ELR (cell line): Measurements from ENCODE around the gene TUBG1.
"Not testable (repeated sequence)": the region's sequence is repeated elsewhere in the genome, so short reads cannot be mapped to it uniquely, and the experiment has no call there.

Source experiments
- DNase-seq: peaks from one replicate; pipeline ENCODE4 v3.0.0-alpha.2; 2015; ENCODE audit warnings: low read depth

Gene TUBG1

GRCh38 chr17:42579794-42580551 lies 29.5 kb upstream of the TUBG1 start:
- DNase-seq: no peak

DNA sequence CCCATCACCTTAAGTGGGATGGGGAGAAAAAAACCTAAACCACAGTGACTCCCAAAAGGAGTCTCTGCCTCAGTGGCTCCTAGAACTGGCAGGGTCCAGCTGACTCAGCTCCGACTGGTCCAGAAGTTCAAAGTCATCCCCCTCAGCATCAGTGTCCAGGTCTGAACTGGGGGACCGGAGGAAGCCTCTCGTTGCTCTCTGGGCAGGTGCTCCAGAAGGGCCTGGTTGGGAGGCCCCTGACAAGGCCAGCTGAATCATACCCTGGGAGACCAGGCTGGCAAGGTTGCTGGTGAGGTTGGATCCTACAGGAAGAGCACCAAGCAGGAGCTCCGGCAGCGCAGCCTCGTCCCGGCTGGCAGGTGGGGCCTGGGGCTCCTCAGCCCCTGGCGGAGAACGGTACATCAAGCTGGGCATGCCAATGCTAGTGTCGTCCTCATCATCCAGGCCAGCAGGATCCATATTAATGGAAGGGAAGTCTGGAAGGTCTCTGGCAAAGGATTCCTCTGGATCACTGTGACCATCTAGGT lies 27.7 kb upstream of the TUBG1 start:
- no peak for DNase-seq

DNA sequence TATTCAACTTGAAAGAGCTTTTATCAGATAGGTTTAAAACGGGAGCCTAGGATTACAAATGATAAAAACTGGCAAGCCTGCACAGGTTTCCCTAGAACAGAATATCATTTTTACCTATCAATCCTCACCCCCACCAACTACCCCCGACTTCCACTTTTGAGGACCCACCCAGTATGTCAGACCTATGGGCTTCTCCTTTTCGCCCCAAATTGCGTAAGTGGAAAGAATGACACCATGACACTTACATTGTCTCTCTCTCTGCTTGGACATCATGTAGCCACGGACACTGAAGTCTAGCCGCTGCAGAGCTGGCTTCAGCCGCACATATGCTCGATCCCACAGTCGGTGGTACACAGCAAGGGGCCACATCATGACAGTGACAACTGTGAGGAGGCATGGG lies 24.6 kb upstream of the TUBG1 start:
- DNase-seq: no peak

GRCh38 chr17:42585353-42585752 lies 24.1 kb upstream of the TUBG1 start:
- DNase-seq: no peak

DNA sequence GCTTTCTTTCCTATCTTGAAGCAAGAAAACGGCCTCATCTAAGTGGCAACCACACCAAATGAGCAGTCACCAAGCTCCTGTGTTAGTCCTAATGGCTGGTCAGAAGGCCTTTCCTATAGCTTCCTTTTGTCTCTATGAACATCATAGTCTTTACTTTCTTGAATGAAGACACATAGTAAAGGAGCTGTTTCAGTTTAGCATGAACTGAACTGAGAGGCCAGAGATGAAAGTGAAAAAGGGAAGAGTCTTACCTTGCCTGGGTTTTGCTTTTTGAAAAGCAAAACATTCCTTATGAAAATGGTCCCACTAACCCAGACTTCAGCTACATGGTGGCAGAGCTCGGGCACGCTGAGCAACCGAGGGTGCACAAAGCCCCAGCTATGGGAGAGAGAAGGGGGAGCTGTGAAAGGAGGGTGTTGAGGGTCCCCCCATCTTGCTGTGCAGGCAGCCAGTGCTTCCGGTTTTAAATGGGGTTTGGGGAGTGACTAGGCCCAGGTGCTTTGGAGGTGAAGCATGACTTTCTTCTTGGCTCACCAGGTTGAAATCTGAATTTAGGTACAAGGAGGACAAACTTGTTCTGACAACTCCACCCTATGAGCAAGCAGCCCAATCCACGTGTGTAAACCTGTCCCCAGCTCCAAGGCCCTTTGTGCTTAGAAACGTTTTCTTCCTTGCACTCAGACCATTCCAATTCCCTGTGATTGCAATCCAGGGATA lies 22.8 kb upstream of the TUBG1 start:
- no peak for DNase-seq

GRCh38 chr17:42590886-42591285 lies 18.6 kb upstream of the TUBG1 start:
- DNase-seq: no peak

DNA sequence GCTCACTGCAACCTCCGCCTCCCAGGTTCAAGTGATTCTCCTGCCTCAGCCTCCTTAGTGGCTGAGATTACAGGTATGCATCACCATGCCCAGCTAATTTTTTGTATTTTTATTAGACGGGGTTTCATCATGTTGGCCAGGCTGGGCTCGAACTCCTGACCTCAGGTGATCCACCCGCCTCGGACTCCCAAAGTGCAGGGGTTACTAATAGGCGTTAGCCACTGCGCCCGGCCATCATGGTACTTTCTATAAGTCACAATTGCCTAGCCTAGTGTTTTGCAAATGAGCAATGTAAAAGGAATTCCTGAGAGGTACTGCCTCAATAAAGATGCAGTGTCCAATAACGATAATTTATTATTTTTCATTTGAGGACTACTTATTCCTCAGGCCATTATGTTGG lies 18.1 kb upstream of the TUBG1 start:
- no peak for DNase-seq

- no peak for DNase-seq
Observed at GRCh38 chr17:42596386-42596785, 13.1 kb upstream of the TUBG1 start.

GRCh38 chr17:42598905-42599304 lies 10.6 kb upstream of the TUBG1 start:
- no peak for DNase-seq

DNA sequence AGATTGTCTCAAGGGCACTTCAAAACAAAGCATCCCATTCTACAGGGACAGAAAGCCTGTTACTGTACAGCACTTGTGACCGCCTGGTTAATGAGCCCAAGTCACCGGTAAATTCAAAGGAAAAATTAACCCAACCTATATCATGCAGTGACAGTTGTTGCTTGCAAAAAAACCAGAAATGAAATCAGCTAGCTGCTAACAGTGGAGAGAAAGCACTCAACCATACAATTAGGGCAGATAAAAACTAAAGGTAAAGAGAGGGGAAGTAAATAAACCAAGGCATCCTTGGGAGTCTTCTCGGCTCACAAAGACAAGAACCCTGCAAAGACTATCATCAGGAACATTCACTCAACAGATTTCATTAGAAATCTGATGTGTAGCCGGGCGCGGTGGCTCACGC lies 6.2 kb upstream of the TUBG1 start:
- DNase-seq: no peak

DNA sequence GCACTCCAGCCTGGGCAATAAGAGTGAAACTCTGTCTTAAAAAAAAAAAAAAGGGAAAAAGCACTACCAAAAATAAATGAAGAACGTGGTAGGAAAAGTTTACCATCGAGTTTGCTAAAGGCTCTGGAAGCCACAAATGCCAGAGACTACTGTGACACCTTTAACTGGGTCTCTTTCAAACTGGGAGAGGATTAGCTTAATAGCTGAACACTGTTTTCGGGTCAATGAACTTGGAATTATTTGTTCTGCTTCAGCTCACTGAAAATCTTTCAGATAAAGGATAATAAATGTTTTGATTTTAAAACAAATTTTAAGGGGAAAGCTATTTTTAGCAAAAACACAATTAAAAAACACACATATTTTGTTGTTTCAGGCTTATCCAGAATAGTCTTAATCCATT lies 1.7 kb upstream of the TUBG1 start:
- no peak for DNase-seq

GRCh38 chr17:42608305-42609181 lies 940 bp upstream of the TUBG1 start:
- DNase-seq: peak; percentile 36

DNA sequence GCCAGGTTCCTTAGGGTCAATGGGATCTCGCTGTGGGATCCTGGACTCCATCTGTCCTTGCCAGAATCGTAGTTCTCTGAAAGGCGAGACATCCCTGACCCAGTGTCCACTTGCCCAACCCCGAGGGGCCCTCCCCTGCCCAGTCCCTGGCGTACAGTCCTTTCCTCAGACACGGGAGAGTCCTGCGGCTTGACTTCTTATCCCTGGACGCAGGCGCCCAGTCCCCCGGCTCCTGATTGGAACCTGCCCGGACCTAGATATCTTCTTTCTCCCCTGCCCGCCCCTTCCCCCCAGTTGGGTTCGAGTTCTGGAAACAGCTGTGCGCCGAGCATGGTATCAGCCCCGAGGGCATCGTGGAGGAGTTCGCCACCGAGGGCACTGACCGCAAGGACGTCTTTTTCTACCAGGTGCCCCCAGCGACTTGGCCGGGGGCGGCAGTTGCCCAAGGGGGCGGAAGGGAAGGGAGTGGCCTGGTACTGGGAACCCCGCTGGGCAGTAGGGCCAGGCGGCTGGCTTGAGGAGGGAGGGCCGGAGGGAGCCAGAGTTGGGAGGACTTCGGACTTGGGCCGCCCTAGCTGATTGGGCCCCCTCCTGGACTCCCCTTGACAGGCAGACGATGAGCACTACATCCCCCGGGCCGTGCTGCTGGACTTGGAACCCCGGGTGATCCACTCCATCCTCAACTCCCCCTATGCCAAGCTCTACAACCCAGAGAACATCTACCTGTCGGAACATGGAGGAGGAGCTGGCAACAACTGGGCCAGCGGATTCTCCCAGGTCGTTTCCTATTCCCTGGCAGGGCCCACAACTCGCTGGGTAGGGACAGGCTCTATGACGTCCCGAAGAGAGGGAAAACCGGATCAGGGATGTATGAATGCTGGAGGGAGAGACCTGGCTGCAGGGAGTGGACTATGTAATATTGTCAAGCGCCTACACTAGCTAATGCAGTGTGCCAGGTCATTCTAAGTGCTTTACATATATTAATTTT lies 625 bp downstream of the TUBG1 start:
- DNase-seq: peak; percentile 18

GRCh38 chr17:42612013-42612412 lies 2.5 kb downstream of the TUBG1 start:
- DNase-seq: no peak

DNA sequence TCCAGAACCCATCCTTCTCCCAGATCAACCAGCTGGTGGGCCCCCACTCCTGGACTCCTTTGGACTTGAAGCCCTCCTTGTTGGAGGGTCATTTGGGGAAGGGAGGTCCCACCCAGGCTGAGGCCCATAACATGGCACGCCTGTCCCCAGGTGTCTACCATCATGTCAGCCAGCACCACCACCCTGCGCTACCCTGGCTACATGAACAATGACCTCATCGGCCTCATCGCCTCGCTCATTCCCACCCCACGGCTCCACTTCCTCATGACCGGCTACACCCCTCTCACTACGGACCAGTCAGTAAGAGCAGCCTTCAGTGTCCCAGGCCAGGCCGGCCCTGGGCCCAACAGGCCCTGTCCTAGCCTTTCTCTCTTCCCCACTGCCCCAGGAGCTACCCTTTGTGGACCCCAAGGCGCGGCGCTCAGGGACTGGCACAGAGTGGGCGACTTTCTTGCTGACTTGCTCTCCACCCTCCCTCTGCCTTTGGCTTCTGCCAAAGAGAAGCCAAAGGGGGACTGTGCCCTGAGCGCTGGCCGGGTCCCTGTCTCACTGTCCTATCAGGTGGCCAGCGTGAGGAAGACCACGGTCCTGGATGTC lies 4.3 kb downstream of the TUBG1 start:
- no peak for DNase-seq

- no peak for DNase-seq
Observed at GRCh38 chr17:42617956-42618431, 8.5 kb downstream of the TUBG1 start.

DNA sequence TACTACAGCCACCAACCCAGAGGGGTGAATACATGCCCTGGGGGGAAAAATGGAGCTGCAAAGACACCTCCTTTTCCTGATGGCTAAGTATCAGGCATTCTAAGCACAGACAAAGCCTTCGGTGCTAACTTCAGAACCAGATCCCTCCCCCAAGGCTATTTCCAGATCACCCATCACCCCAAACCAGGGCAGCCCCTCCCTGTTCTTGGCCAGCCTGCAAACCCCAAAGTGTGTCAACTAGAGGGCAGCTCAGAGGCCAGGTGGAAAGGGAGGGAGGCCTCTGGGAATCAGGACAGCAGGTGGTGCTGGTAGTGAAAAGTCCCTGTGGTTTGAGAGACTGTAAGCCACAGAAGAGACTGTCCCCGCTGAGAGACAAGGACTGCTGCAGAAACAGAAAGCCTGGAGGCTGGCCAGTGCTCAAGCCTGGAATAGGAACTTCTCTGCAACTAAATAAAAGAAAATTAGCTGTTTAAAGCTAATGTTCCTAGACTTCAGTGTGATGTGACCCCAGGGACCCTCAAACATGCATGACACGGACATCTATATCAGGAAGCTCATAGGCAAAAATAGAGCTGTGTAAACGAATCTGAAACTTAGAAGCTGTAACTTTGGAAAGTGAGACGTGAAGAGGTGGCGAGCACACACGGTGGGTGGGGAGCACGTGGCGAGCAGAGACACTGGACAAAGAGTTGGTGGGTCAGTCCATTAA lies 9.1 kb downstream of the TUBG1 start:
- DNase-seq: peak; percentile 52

GRCh38 chr17:42621987-42622386 lies 12.5 kb downstream of the TUBG1 start:
- not testable (repeated sequence) for DNase-seq

GRCh38 chr17:42623271-42623670 lies 13.8 kb downstream of the TUBG1 start:
- no peak for DNase-seq
